Measurements from ENCODE around the gene C15orf62. TPM values are rescaled to one million over a fixed set of nuclear protein-coding genes. Genes with fewer than 3 reads are reported as not detected.

The C15orf62 gene
- polyA plus RNA-seq, 1 donor (not counting 4 experiments of a cell fraction or from before 2014, with no cell fraction given), result 0.14 TPM

DNA sequence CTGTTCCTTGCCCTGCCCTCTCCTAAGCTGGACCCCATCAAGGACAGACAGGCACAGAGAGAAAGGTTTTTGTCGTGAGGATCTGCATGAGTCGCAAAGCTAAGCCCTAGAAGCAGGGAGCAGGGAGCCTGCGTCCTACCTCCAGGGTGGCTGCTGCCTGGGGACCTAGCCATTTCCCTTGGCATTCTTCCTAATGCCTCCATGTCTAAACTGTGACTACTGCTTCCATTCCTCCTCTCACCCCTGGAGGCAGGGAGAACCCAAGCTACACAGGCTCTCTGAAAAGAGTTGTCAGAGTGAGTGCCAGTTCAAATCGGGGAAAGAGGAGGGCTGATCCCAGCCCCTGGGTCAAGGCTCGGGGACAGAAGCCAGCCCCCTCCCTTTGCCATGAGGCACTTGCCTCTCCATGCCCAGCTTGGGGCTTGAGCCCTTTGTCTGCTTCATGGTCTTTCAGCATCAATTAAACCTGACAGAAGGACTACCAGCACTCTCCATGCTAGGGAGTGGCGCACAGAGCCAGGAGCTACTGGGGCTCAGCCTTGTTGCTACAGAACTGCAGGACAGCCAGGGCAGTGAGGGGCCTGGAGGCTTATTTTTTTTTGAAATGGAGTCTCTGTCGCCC, 3.5 kb upstream of the C15orf62 start:
- Histone ChIP-seq H3K9ac (ENCODE audit: control insufficient read depth, extremely low read depth, insufficient read depth, low read length) (peak overlapping the region; percentile 39), H3K9me3 (ENCODE audit: control insufficient read depth, low read depth, low read length) (no peaks in the 10 kb centered on the region), H3K27ac (ENCODE audit: control insufficient read depth, insufficient read depth, low read length) (peak overlapping the region; percentile 32), H3K4me2 (ENCODE audit: control insufficient read depth, extremely low read depth, insufficient read depth, low read depth, low read length) (peak overlapping the region; percentile 52), H3K79me2 (ENCODE audit: control insufficient read depth, insufficient read depth, low read length) (no peaks in the 10 kb centered on the region), H3K27me3 (ENCODE audit: control insufficient read depth, extremely low read depth, insufficient read depth, low read length) (no peaks in the 10 kb centered on the region), H2AFZ (ENCODE audit: control insufficient read depth, low read length) (no peak overlapping the region), H3K36me3 (ENCODE audit: control insufficient read depth in 2 of 2, extremely low read depth in 1 of 2, insufficient read depth in 2 of 2, low read length in 2 of 2) (peaks cover 4% of the 10 kb centered on the region in 2 experiments), H3K4me3 (ENCODE audit: control insufficient read depth in 2 of 3, extremely low read depth in 1 of 3, insufficient read depth in 2 of 3, low read depth in 1 of 3, low read length in 3 of 3) (peak overlapping the region in 1 of 3 experiments; percentile 30), H3K4me1 (ENCODE audit: control insufficient read depth, extremely low read depth, insufficient read depth, low read length) (peaks cover 74% of the 10 kb centered on the region), H4K20me1 (ENCODE audit: control insufficient read depth, extremely low read depth, insufficient read depth, low read length) (no peaks in the 10 kb centered on the region), H3K9me1 (ENCODE audit: control insufficient read depth, extremely low read depth, insufficient read depth, low read length) (peaks cover 2% of the 10 kb centered on the region)
- FAIRE-seq, result no peak
- no peak for TF ChIP-seq EZH2 (IDR thresholded peaks at IDR 0.05; ENCODE audit: low read length)
- TF ChIP-seq, protein P1, sequence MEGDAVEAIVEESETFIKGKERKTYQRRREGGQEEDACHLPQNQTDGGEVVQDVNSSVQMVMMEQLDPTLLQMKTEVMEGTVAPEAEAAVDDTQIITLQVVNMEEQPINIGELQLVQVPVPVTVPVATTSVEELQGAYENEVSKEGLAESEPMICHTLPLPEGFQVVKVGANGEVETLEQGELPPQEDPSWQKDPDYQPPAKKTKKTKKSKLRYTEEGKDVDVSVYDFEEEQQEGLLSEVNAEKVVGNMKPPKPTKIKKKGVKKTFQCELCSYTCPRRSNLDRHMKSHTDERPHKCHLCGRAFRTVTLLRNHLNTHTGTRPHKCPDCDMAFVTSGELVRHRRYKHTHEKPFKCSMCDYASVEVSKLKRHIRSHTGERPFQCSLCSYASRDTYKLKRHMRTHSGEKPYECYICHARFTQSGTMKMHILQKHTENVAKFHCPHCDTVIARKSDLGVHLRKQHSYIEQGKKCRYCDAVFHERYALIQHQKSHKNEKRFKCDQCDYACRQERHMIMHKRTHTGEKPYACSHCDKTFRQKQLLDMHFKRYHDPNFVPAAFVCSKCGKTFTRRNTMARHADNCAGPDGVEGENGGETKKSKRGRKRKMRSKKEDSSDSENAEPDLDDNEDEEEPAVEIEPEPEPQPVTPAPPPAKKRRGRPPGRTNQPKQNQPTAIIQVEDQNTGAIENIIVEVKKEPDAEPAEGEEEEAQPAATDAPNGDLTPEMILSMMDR (optimal IDR thresholded peaks at IDR 0.05 in 1 of 3, IDR thresholded peaks at IDR 0.05 in 1 of 3, conservative IDR thresholded peaks at IDR 0.05 in 1 of 3; ENCODE audit: extremely low read depth in 1 of 3, insufficient read depth in 2 of 3, low read length in 3 of 3), result no peak
- dilution Hi-C loops (cut with MboI; ENCODE audit: extremely low pct_ligation_motif_present, low sequenced_read_pairs), result no loop called here
- DNase-seq (ENCODE audit: low read depth, low spot score), result no peak

DNA sequence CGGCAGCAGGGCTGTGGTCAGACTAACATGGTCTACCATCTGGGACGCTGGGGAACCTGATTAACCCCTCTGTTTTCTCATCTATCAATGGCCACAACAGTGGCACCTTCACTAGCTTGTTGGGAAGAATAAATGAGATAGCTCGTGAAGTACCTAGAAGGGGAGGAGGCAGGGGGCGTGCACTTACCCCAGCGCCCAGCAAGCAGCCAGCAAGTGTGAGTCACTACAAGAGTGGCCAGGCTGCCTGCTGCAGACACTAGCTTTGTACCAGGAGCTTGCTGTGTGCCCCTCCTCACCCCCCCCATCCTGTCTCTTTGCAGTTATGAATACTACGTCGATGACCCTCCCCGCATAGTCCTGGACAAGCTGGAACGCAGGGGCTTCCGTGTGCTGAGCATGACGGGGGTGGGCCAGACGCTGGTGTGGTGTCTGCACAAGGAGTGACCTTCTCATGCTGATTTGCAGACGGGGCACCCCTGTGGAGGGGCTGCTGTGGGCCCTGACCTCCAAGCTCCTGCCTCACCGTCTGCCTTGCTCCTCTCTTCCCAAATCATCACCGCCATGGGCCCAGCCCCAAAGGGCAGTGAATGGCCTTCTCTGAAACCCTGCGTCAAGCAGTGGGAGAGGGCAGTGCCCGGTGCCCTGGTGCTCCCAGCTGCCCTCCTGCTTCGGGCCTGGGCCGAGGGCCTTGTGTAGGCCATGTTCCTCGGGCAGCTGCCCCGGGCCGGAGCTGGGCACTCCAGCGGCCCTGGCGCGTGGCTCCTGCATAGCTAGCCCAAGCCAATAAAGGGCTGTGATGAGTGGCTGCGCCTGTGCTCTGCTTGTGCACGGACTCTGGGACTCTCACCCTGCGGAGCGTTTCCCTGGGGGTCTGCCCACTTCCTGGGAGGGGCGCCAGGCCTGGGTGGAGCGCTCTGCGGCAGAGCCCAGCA, 2.6 kb upstream of the C15orf62 start:
- FAIRE-seq, result peak; percentile 62
- Histone ChIP-seq H2AFZ (ENCODE audit: control insufficient read depth, low read length) (no peak overlapping the region), H3K4me1 (ENCODE audit: control insufficient read depth, extremely low read depth, insufficient read depth, low read length) (peaks cover 74% of the 10 kb centered on the region), H3K9me3 (ENCODE audit: control insufficient read depth, low read depth, low read length) (no peaks in the 10 kb centered on the region), H3K36me3 (ENCODE audit: control insufficient read depth in 2 of 2, extremely low read depth in 1 of 2, insufficient read depth in 2 of 2, low read length in 2 of 2) (peaks cover 8 to 9% of the 10 kb centered on the region in 2 experiments), H3K9ac (ENCODE audit: control insufficient read depth, extremely low read depth, insufficient read depth, low read length) (no peak overlapping the region), H3K27ac (ENCODE audit: control insufficient read depth, insufficient read depth, low read length) (no peak overlapping the region), H4K20me1 (ENCODE audit: control insufficient read depth, extremely low read depth, insufficient read depth, low read length) (no peaks in the 10 kb centered on the region), H3K9me1 (ENCODE audit: control insufficient read depth, extremely low read depth, insufficient read depth, low read length) (peaks cover 2% of the 10 kb centered on the region), H3K4me3 (ENCODE audit: control insufficient read depth in 2 of 3, extremely low read depth in 1 of 3, insufficient read depth in 2 of 3, low read depth in 1 of 3, low read length in 3 of 3) (peak overlapping the region in 1 of 3 experiments; percentile 21), H3K4me2 (ENCODE audit: control insufficient read depth, extremely low read depth, insufficient read depth, low read depth, low read length) (peak overlapping the region; percentile 52), H3K79me2 (ENCODE audit: control insufficient read depth, insufficient read depth, low read length) (no peaks in the 10 kb centered on the region), H3K27me3 (ENCODE audit: control insufficient read depth, extremely low read depth, insufficient read depth, low read length) (no peaks in the 10 kb centered on the region)
- no peak for TF ChIP-seq EZH2 (IDR thresholded peaks at IDR 0.05; ENCODE audit: low read length)
- TF ChIP-seq, protein P1 (optimal IDR thresholded peaks at IDR 0.05 in 1 of 3, IDR thresholded peaks at IDR 0.05 in 1 of 3, conservative IDR thresholded peaks at IDR 0.05 in 1 of 3; ENCODE audit: extremely low read depth in 1 of 3, insufficient read depth in 2 of 3, low read length in 3 of 3), result no peak
- DNase-seq (ENCODE audit: low read depth, low spot score), result no peak
- dilution Hi-C loops (cut with MboI; ENCODE audit: extremely low pct_ligation_motif_present, low sequenced_read_pairs), result no loop called here
